Measurements from ENCODE around the gene EIF2B4.
A peak's percentile ranks its signal among the peaks of the same experiment; 100 is the strongest.
"Not testable (repeated sequence)": the region's sequence is repeated elsewhere in the genome, so short reads cannot be mapped to it uniquely, and the experiment has no call there.

EIF2B4 gene

GRCh38 chr2:27335311-27335710 is 34.8 kb downstream of the EIF2B4 start:
- DNase-seq, result no peak

DNA sequence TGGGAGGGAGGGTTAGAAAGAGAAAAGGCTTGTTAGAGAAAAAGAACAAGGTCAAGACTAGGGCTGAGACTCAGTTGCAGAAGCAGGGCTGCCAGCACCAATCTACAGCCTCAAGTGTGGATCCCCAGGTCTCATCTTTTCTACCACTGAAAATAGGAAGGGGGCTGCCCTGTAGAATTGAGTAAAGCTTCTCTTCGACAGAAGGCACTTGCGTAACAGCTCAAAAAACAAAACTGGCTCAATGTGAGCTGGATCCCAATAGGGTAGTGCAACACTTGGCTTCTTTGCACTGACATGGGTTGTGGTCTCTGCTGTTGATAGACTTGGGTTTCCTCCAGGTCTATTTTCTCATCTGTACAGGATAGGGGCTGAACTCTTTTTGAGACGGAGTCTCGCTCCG is 45.4 kb downstream of the EIF2B4 start:
- no peak for DNase-seq

GRCh38 chr2:27323596-27324285 is 46.4 kb downstream of the EIF2B4 start:
- no peak for DNase-seq

- DNase-seq, result peak; percentile 80
These were observed 47.2 kb downstream of the EIF2B4 start, which contains the start of gene MPV17 for GRCh38 chr2:27322766-27323595. Gene MPV17 (minus strand): TSS chr2:27323097. CDS start chr2:27322517, 580 bp downstream.

- DNase-seq, result no peak
These were observed 47.8 kb downstream of the EIF2B4 start for GRCh38 chr2:27322301-27322765.

DNA sequence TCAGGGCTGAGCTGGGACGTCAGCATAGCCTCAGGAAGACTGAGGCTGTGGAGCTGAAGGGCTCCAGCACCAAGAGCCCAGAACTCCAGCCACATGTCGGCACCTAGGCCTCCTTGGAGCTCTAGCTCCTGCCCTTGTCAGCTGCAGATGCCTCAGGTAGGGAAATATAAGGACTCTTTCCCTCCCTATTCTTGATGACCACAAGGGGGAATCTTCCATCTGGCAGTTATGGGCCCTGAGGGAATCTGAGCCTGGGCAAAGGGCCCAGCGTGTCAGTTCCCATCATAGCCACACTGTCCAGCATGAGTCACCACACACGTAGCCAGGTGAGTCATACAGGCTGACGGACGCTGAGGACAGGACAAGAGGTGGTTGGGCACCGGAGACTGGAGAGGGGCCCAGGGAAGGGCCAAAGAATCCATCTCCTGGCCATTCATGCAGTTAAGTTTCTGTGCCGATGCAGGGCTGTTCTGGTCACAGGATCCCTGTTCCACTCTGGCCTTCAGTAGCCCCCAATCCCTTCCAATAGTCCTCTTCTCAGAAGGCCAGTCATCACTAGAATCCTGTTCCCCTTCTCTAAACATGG is 49.1 kb downstream of the EIF2B4 start:
- DNase-seq, result no peak

GRCh38 chr2:27319839-27320238 is 50.3 kb downstream of the EIF2B4 start:
- DNase-seq, result not testable (repeated sequence)

DNA sequence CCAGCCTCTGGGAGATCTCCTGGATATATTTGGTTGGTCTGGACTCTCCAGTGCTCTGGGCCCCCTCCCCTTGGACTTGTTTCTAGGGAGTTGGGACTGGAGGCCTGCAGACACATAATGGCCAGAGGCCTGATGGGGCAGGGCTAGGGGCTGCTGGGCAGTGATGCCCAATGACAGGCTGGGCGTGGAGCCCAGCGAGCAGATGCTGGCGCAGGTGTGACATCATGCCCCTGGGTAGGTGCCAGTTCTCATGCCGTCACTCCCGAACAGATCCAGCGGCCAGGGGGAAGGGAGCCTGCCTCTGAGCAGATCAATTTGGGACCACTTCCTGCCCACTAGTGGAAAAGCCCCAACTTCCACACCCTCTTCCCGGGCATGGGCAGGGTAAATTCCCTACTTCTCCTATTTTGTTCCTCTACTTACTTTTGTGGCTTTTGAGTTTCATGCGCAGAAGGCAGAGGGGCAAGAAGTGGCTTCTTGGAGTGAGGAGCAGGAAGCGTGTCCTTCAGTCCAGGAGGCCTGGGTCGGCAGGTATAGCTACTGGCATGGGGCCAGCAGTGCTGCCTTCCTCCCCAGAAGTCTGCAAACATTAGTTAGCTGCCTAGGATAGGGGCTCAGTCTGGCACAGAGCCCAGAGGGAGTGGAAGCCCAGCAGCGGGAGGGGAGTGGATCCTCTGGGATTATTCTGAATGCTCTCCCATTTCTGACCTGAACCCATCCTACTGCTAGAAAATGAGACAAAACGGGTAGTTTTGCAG is 53.3 kb downstream of the EIF2B4 start:
- no peak for DNase-seq

DNA sequence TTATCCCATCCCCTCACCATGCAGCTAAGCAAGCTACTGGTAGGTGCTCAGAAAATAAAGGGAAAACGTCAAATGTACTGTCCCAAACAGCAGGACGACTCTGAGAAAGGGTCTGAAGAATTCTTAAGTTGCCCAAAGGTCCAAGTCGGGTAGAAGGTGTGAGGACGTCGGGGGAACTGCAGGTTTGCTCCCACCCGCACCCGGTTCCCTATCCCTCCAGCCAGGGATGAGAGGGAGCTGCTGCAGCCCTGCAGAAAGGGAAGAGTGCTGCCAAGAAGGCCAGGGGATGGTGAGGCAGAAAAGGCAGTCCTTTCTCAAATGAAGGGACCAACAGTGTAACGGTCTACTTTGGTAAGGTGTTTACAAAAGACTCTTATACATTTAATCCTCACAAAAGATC is 55.0 kb downstream of the EIF2B4 start:
- DNase-seq, result no peak

DNA sequence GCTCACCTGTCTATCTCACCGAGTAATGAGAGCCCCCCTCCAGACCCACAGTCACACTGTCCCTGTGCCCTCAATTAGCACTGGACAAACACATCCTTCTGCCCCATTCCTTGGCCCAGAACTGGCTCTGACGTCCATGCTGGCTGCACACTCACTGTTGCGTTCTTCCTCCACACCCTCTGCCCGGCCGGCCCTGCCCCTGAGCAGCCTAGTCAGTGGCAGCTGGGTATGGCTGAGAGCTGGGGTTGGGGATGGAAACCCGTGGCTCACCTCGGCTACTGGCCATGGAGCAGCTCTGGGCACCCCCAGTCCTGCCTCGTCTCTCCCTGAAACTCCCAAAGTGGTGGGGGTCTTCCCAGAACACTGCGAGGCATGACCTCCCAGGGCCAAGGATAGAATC is 55.4 kb downstream of the EIF2B4 start:
- DNase-seq, result no peak

All from activated T-cell treated with anti-CD3 and anti-CD28 coated beads for 4 hours (primary cell).